ENCODE results near the gene MLANA.

GRCh38 chr9:5941214-5941613, 50.5 kb downstream of the MLANA start:
- TF ChIP-seq POLR2A (IDR thresholded peaks at IDR 0.05), result no peak
- TF ChIP-seq CTCF (IDR thresholded peaks at IDR 0.05), result no peak
- no peak for TF ChIP-seq EP300 (IDR thresholded peaks at IDR 0.05)

All from upper lobe of left lung (tissue), 4 donors.